Liver (tissue), 9 donors: ENCODE data around the gene SLC25A44. TPM values are rescaled to one million over a fixed set of nuclear protein-coding genes. Genes with fewer than 3 reads are reported as not detected.

Experiments used
- DNase-seq: peaks from one replicate; pipeline ENCODE4 v3.0.0-alpha.2; 2017; ENCODE audit warnings: low spot score
- H3K27ac ChIP-seq, 2 donors: one replicate each; pipeline ENCODE4 v1.7.0; 2013; ENCODE audit warnings: inconsistent platforms in 2 of 2, low read length in 2 of 2, control low read depth in 1 of 2, low read depth in 1 of 2, mild to moderate bottlenecking in 1 of 2
- H3K27me3 ChIP-seq, 4 donors: one replicate each; pipeline versions ENCODE4 v1.6.1 to v1.7.0; 2013; ENCODE audit warnings: low read length in 3 of 4, inconsistent platforms in 1 of 4, mild to moderate bottlenecking in 1 of 4, moderate library complexity in 1 of 4; ENCODE audit not compliant: control insufficient read depth in 4 of 4, insufficient read depth in 4 of 4
- H3K36me3 ChIP-seq, 4 donors: one replicate each; pipeline versions ENCODE4 v1.6.1 to v1.7.0; 2013; ENCODE audit warnings: low read length in 3 of 4, mild to moderate bottlenecking in 3 of 4, low read depth in 1 of 4, moderate library complexity in 1 of 4; ENCODE audit not compliant: control insufficient read depth in 4 of 4, insufficient read depth in 3 of 4
- H3K4me1 ChIP-seq, 4 donors: one replicate each; pipeline versions ENCODE4 v1.6.1 to v1.7.0; 2013; ENCODE audit warnings: low read length in 3 of 4, mild to moderate bottlenecking in 3 of 4, moderate library complexity in 1 of 4; ENCODE audit not compliant: control insufficient read depth in 4 of 4, insufficient read depth in 4 of 4
- H3K4me3 ChIP-seq, 3 donors: one replicate each; pipeline versions ENCODE4 v1.6.1 to v1.7.0; 2013; ENCODE audit warnings: low read length in 3 of 3, control low read depth in 1 of 3, low read depth in 1 of 3, mild to moderate bottlenecking in 1 of 3
- H3K9ac ChIP-seq, 2 donors: one replicate each; pipeline ENCODE4 v1.7.0; 2013; ENCODE audit warnings: low read length in 2 of 2, mild to moderate bottlenecking in 2 of 2, moderate library complexity in 2 of 2, control low read depth in 1 of 2, low read depth in 1 of 2
- H3K9me3 ChIP-seq, 4 donors: one replicate each; pipeline versions ENCODE4 v1.6.1 to v1.7.0; 2013; ENCODE audit warnings: low read length in 3 of 4; ENCODE audit not compliant: control insufficient read depth in 4 of 4
- EGR1 ChIP-seq, 2 donors: IDR thresholded peaks; 2 replicates each; pipeline ENCODE4 v1.6.1; 2016 to 2018; ENCODE audit warnings: antibody characterized with exemption in 2 of 2, low read depth in 2 of 2
- FOXA1 ChIP-seq: IDR thresholded peaks from 2 replicates; pipeline ENCODE4 v1.6.1; 2016; ENCODE audit warnings: antibody characterized with exemption
- FOXA2 ChIP-seq: IDR thresholded peaks from 2 replicates; pipeline ENCODE4 v1.6.1; 2016; ENCODE audit warnings: antibody characterized with exemption
- HNF4A ChIP-seq, 2 donors: conservative IDR thresholded peaks; 2 replicates each; pipeline ENCODE4 v1.6.1; 2016; ENCODE audit warnings: antibody characterized with exemption in 2 of 2, mild to moderate bottlenecking in 2 of 2
- NR2F2 ChIP-seq: IDR thresholded peaks from 2 replicates; pipeline ENCODE4 v1.6.1; 2016; ENCODE audit warnings: antibody characterized with exemption
- RAD21 ChIP-seq, 2 donors: IDR thresholded peaks; 2 replicates each; pipeline ENCODE4 v1.6.1; 2016; ENCODE audit warnings: antibody characterized with exemption in 2 of 2, mild to moderate bottlenecking in 2 of 2
- RXRA ChIP-seq, 2 donors: IDR thresholded peaks; 2 replicates each; pipeline ENCODE4 v1.6.1; 2017 to 2018; ENCODE audit warnings: antibody characterized with exemption in 2 of 2, mild to moderate bottlenecking in 1 of 2
- TAF1 ChIP-seq: conservative IDR thresholded peaks from 2 replicates; pipeline ENCODE4 v1.6.1; 2016; ENCODE audit warnings: antibody characterized with exemption, mild to moderate bottlenecking
- YY1 ChIP-seq: IDR thresholded peaks from 2 replicates; pipeline ENCODE4 v1.6.1; 2016; ENCODE audit warnings: antibody characterized with exemption, mild to moderate bottlenecking
- WGBS: extraction: QIAGEN DNeasy Blood & Tissue Kit; methylation state at CpG from one replicate; pipeline ENCODE4 v1.1.7; 2013; 5-methylcytosine and 5-hydroxymethylcytosine counted together
- polyA plus RNA-seq, 2 donors: library from polyadenylated mRNA; stranded (reverse) in 1 of 2; unstranded in 1 of 2; fragments of 200-250 nt in 1 of 2; fragments of >200 nt in 1 of 2; fragmentation: Nextera tagmentation in 1 of 2; extraction: Ambion mirVana in 1 of 2; gene quantifications; one replicate each; pipeline versions ENCODE4 v1.2.1 to v1.2.3, GENCODE V29; 2013 to 2015
- total RNA-seq, 2 donors: library from RNA; depleted of rRNA; stranded (reverse); fragments of >200 nt; gene quantifications; one replicate each; pipeline ENCODE4 v1.2.3, GENCODE V29; 2014
- TF ChIP-seq, protein P1 (sequence below): IDR thresholded peaks from 2 replicates; pipeline ENCODE4 v1.6.1; 2016; ENCODE audit warnings: antibody characterized with exemption, mild to moderate bottlenecking
- TF ChIP-seq, protein P2 (sequence below): IDR thresholded peaks from 2 replicates; pipeline ENCODE4 v1.6.1; 2016; ENCODE audit warnings: antibody characterized with exemption
- TF ChIP-seq, protein P3 (sequence below): IDR thresholded peaks from 2 replicates; pipeline ENCODE4 v1.6.1; 2016; ENCODE audit warnings: antibody characterized with exemption
- TF ChIP-seq, protein P4 (sequence below): IDR thresholded peaks from 2 replicates; pipeline ENCODE4 v1.6.1; 2016; ENCODE audit warnings: antibody characterized with exemption
- donor health status: healthy.
- donor health status: healthy.
- donor health status: healthy.
- donor health status: healthy.
- donor health status: healthy.

Gene SLC25A44
- total and polyA plus RNA-seq, 4 donors: 10.2 to 21.8 (median 15.9) TPM

DNA sequence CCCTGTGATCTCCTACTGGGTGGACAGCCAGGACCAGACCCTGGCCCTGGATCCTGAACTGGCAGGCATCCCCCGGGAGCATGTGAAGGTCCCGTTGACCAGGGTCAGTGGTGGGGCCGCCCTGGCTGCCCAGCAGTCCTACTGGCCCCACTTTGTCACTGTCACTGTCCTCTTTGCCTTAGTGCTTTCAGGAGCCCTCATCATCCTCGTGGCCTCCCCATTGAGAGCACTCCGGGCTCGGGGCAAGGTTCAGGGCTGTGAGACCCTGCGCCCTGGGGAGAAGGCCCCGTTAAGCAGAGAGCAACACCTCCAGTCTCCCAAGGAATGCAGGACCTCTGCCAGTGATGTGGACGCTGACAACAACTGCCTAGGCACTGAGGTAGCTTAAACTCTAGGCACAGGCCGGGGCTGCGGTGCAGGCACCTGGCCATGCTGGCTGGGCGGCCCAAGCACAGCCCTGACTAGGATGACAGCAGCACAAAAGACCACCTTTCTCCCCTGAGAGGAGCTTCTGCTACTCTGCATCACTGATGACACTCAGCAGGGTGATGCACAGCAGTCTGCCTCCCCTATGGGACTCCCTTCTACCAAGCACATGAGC, 17.2 kb upstream of the SLC25A44 start:
- WGBS: 95% methylated on average over 12 of the region's 12 CpGs
- H3K36me3 ChIP-seq: no peaks in the 10 kb centered on the region

DNA sequence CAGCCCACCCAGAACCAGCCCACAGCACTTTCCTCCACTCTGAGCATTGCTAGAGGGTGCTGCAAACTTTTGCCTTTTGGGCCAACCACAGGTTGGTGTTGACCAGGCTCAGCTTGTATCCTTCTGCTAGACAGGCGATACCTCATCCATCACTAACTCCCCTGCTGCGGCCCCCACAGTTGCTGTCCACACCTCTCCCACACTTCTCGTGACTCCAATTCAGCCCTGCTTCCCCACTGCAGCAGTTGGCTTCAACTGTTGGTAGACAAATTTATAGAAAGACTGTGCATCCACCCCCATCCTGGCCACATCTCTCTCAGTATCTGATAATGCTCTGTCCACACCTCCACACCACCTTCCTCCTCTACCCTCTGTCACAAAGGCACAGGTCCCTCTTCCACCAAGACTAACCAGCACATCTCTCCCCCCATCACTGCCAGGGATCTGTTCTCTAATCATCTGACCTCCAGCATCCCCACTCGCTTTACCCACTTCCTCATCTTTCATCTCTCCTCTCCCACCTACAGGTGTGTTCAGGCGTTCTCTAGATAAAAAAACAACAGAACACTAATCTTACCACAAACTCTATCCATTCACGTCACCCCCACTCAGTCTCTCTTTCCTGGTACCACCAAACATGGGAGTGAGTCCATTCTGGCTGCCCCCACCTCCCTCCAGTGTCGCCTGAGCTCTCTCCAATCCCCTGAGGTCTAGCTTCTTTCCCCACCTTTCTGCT, 15.8 kb upstream of the SLC25A44 start:
- no peak overlapping the region for H3K27ac ChIP-seq
- no peaks in the 10 kb centered on the region for H3K9me3 ChIP-seq
- H3K4me1 ChIP-seq: peaks cover 0 to 3% (median 0%) of the 10 kb centered on the region in 4 donors
- H3K36me3 ChIP-seq: no peaks in the 10 kb centered on the region
- no peak for DNase-seq
- H3K4me3 ChIP-seq: no peak overlapping the region
- no peak overlapping the region for H3K9ac ChIP-seq
- 90% methylated on average over 7 of the region's 7 CpGs for WGBS
- no peaks in the 10 kb centered on the region for H3K27me3 ChIP-seq
- TF ChIP-seq HNF4A (conservative IDR thresholded peaks at IDR 0.05) (no peak), FOXA1 (no peak), RAD21 (IDR thresholded peaks at IDR 0.05) (no peak)
- TF ChIP-seq, protein P1, sequence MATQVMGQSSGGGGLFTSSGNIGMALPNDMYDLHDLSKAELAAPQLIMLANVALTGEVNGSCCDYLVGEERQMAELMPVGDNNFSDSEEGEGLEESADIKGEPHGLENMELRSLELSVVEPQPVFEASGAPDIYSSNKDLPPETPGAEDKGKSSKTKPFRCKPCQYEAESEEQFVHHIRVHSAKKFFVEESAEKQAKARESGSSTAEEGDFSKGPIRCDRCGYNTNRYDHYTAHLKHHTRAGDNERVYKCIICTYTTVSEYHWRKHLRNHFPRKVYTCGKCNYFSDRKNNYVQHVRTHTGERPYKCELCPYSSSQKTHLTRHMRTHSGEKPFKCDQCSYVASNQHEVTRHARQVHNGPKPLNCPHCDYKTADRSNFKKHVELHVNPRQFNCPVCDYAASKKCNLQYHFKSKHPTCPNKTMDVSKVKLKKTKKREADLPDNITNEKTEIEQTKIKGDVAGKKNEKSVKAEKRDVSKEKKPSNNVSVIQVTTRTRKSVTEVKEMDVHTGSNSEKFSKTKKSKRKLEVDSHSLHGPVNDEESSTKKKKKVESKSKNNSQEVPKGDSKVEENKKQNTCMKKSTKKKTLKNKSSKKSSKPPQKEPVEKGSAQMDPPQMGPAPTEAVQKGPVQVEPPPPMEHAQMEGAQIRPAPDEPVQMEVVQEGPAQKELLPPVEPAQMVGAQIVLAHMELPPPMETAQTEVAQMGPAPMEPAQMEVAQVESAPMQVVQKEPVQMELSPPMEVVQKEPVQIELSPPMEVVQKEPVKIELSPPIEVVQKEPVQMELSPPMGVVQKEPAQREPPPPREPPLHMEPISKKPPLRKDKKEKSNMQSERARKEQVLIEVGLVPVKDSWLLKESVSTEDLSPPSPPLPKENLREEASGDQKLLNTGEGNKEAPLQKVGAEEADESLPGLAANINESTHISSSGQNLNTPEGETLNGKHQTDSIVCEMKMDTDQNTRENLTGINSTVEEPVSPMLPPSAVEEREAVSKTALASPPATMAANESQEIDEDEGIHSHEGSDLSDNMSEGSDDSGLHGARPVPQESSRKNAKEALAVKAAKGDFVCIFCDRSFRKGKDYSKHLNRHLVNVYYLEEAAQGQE: no peak

More for the DNA sequence above, 17.2 kb upstream of the SLC25A44 start:
- H3K9me3 ChIP-seq: no peaks in the 10 kb centered on the region
- no peaks in the 10 kb centered on the region for H3K27me3 ChIP-seq
- no peak overlapping the region for H3K9ac ChIP-seq
- no peak overlapping the region for H3K4me3 ChIP-seq
- no peak overlapping the region for H3K27ac ChIP-seq
- no peaks in the 10 kb centered on the region for H3K4me1 ChIP-seq
- DNase-seq: no peak
- no peak for TF ChIP-seq HNF4A (conservative IDR thresholded peaks at IDR 0.05)
- no peak for TF ChIP-seq EGR1 (IDR thresholded peaks at IDR 0.05; ENCODE audit: low read depth in 2 of 2)
- TF ChIP-seq, protein P1: no peak
- TF ChIP-seq TAF1: no peak
- TF ChIP-seq NR2F2: no peak
- TF ChIP-seq, protein P2, sequence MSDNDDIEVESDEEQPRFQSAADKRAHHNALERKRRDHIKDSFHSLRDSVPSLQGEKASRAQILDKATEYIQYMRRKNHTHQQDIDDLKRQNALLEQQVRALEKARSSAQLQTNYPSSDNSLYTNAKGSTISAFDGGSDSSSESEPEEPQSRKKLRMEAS: no peak
- no peak for TF ChIP-seq RAD21 (IDR thresholded peaks at IDR 0.05)
- no peak for TF ChIP-seq RXRA (IDR thresholded peaks at IDR 0.05)
- no peak for TF ChIP-seq YY1
- TF ChIP-seq, protein P3, sequence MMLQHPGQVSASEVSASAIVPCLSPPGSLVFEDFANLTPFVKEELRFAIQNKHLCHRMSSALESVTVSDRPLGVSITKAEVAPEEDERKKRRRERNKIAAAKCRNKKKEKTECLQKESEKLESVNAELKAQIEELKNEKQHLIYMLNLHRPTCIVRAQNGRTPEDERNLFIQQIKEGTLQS: no peak
- no peak for TF ChIP-seq FOXA2
- TF ChIP-seq, protein P4, sequence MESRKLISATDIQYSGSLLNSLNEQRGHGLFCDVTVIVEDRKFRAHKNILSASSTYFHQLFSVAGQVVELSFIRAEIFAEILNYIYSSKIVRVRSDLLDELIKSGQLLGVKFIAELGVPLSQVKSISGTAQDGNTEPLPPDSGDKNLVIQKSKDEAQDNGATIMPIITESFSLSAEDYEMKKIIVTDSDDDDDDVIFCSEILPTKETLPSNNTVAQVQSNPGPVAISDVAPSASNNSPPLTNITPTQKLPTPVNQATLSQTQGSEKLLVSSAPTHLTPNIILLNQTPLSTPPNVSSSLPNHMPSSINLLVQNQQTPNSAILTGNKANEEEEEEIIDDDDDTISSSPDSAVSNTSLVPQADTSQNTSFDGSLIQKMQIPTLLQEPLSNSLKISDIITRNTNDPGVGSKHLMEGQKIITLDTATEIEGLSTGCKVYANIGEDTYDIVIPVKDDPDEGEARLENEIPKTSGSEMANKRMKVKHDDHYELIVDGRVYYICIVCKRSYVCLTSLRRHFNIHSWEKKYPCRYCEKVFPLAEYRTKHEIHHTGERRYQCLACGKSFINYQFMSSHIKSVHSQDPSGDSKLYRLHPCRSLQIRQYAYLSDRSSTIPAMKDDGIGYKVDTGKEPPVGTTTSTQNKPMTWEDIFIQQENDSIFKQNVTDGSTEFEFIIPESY: no peak
